Uterus (tissue), 4 donors: ENCODE data around the gene ABCB1. TPM values are rescaled to one million over a fixed set of nuclear protein-coding genes. Genes with fewer than 3 reads are reported as not detected.

ENCODE experiments used
- DNase-seq, 2 donors: peaks; one replicate each; pipeline ENCODE4 v3.0.0-alpha.2; 2019 to 2020
- H3K27ac ChIP-seq, 2 donors: fragments of 200-600 bp; sonication (generic); 1 replicate in 1 of 2; 2 replicates in 1 of 2; pipeline ENCODE4 v1.5.1; 2016 to 2018
- H3K27me3 ChIP-seq, 2 donors: fragments of 200-600 bp; sonication (generic); one replicate each; pipeline ENCODE4 v1.5.1; 2018 to 2019; ENCODE audit warnings: control low read depth in 1 of 2
- H3K36me3 ChIP-seq, 2 donors: fragments of 200-600 bp; sonication (generic); one replicate each; pipeline ENCODE4 v1.5.1; 2019; ENCODE audit warnings: control low read depth in 1 of 2
- H3K4me1 ChIP-seq, 2 donors: fragments of 200-600 bp; sonication (generic); one replicate each; pipeline ENCODE4 v1.5.1; 2018 to 2019; ENCODE audit warnings: control low read depth in 1 of 2
- H3K4me3 ChIP-seq, 2 donors: fragments of 200-600 bp; sonication (generic); 1 replicate in 1 of 2; 2 replicates in 1 of 2; pipeline ENCODE4 v1.5.1; 2018 to 2019; ENCODE audit warnings: mild to moderate bottlenecking in 1 of 2
- H3K9me3 ChIP-seq, 2 donors: fragments of 200-600 bp; sonication (generic); one replicate each; pipeline ENCODE4 v1.5.1; 2019; ENCODE audit warnings: control low read depth in 1 of 2
- CTCF ChIP-seq, 4 experiments: fragments of 200-600 bp in 2 of 4; fragments of 450-650 bp in 2 of 4; sonication (generic) in 2 of 4; IDR thresholded peaks; one replicate each; pipeline ENCODE4 v1.5.1; 2016 to 2019; ENCODE audit warnings: antibody characterized with exemption in 4 of 4, mild to moderate bottlenecking in 2 of 4, moderate library complexity in 1 of 4
- POLR2A ChIP-seq, 2 donors: fragments of 450-650 bp; IDR thresholded peaks; one replicate each; pipeline ENCODE4 v1.6.1; 2016; ENCODE audit warnings: antibody characterized with exemption in 2 of 2, mild to moderate bottlenecking in 1 of 2, moderate library complexity in 1 of 2
- intact Hi-C: fragments of 100-400 bp; cut with DNase I; formaldehyde crosslinking; loops from one replicate; pipeline ENCODE4 v1.15.1; 2023; ENCODE audit warnings: low total_unique reads
- total RNA-seq, 4 donors: library from RNA; depleted of rRNA in 3 of 4; stranded (reverse); fragments of >200 nt in 3 of 4; gene quantifications; one replicate each; pipeline versions ENCODE4 v1.1.0 to v1.2.4, GENCODE V29; 2014 to 2023
- donor health status: DM: yes; HTN: yes; CAD: no.

ABCB1 gene
- total RNA-seq, 4 donors from 2014 or later = 7.9 to 68.1 (median 35.6) TPM

GRCh38 chr7:87505122-87505521 lies 95.6 kb downstream of the ABCB1 start:
- Histone ChIP-seq H3K4me3 (no peak overlapping the region), H3K36me3 (no peaks in the 10 kb centered on the region), H3K27me3 (no peaks in the 10 kb centered on the region), H3K4me1 (no peaks in the 10 kb centered on the region), H3K27ac (no peak overlapping the region), H3K9me3 (no peaks in the 10 kb centered on the region)
- intact Hi-C loops = no loop called here
- no peak for DNase-seq
- TF ChIP-seq CTCF (IDR thresholded peaks at IDR 0.05) (no peak), POLR2A (IDR thresholded peaks at IDR 0.05) (no peak)

- Histone ChIP-seq H3K9me3 (no peaks in the 10 kb centered on the region), H3K4me1 (no peaks in the 10 kb centered on the region), H3K36me3 (no peaks in the 10 kb centered on the region), H3K27me3 (no peaks in the 10 kb centered on the region), H3K4me3 (no peak overlapping the region), H3K27ac (no peak overlapping the region)
- TF ChIP-seq CTCF (IDR thresholded peaks at IDR 0.05) = no peak
- no peak for TF ChIP-seq POLR2A (IDR thresholded peaks at IDR 0.05)
- intact Hi-C loops = no loop called here
- DNase-seq = no peak
These were observed 101.2 kb downstream of the ABCB1 start for GRCh38 chr7:87499494-87499893.

DNA sequence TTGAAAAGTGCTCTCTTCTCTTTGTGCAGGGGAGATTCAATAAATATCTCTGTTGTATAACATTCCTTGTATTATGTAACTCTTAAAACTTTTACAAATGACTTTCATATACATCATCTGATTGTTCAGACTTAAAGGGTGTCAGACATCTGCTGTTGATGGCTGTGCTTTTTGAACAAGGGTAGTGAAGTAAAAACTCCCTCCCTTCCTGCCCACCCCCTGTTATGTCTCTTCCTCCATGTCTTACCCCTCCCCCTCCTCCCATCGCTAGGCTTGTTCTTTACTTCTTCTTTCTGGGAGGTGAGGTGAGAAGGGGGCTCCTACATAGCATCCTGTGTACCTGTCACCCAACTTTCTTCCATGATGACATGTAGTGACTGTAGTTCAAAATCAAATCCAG lies 101.8 kb downstream of the ABCB1 start:
- no peaks in the 10 kb centered on the region for H3K4me1 ChIP-seq
- no peak overlapping the region for H3K4me3 ChIP-seq
- H3K36me3 ChIP-seq = no peaks in the 10 kb centered on the region
- no peak overlapping the region for H3K27ac ChIP-seq
- no peak for TF ChIP-seq CTCF (IDR thresholded peaks at IDR 0.05)
- no peak for TF ChIP-seq POLR2A (IDR thresholded peaks at IDR 0.05)
- intact Hi-C loops = no loop called here
- no peak for DNase-seq
- no peaks in the 10 kb centered on the region for H3K27me3 ChIP-seq
- H3K9me3 ChIP-seq = no peaks in the 10 kb centered on the region

DNA sequence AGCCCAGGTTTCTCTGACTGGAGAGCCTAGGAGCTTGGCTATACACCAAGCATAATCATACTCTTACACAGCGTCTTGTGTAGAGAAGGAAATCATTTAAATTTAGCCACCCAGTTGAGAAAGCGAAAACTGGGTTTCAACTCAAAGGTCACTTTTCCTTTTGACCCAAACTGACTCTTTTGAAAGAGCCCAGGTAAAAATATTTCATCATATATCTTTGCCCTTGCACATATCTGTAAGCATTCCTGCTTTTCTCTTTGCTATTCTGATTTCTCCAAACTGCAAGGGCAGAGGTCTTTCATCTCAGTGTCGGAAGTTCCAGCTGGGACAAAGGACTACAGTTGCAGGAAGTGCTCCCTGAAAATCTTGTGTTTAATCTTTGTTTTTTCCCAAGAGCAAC lies 103.2 kb downstream of the ABCB1 start:
- no peak for TF ChIP-seq CTCF (IDR thresholded peaks at IDR 0.05)
- Histone ChIP-seq H3K36me3 (no peaks in the 10 kb centered on the region), H3K27ac (no peak overlapping the region), H3K4me1 (no peaks in the 10 kb centered on the region), H3K27me3 (no peaks in the 10 kb centered on the region), H3K9me3 (no peaks in the 10 kb centered on the region), H3K4me3 (no peak overlapping the region)
- DNase-seq = no peak
- intact Hi-C loops = no loop called here

GRCh38 chr7:87495366-87495765 lies 105.3 kb downstream of the ABCB1 start:
- TF ChIP-seq POLR2A (IDR thresholded peaks at IDR 0.05) = no peak
- no peak for TF ChIP-seq CTCF (IDR thresholded peaks at IDR 0.05)
- Histone ChIP-seq H3K27ac (no peak overlapping the region), H3K36me3 (no peaks in the 10 kb centered on the region), H3K4me1 (no peaks in the 10 kb centered on the region), H3K27me3 (no peaks in the 10 kb centered on the region), H3K4me3 (no peak overlapping the region), H3K9me3 (no peaks in the 10 kb centered on the region)
- no peak for DNase-seq
- intact Hi-C loops = no loop called here
